Effector memory CD8-positive, alpha-beta T cell (primary cell): ENCODE results near the gene RAB3C.

Experiments used
- ATAC-seq: fragments of 150-1000 bp; cut with Tn5 transposase; replicated peaks from 2 replicates; pipeline ENCODE4 v1.10.0; 2021; ENCODE audit warnings: mild to moderate bottlenecking, moderate library complexity
- DNase-seq, 3 experiments: peaks; one replicate each; pipeline ENCODE4 v3.0.0; 2021
- H3K27ac Mint-ChIP-seq, 2 donors: one replicate each; pipeline ENCODE4 v1.8.0; 2022; ENCODE audit warnings: mild to moderate bottlenecking in 2 of 2, mixed read lengths in 2 of 2, moderate library complexity in 2 of 2
- H3K27me3 Mint-ChIP-seq, 2 donors: one replicate each; pipeline ENCODE4 v1.8.0; 2022; ENCODE audit warnings: mixed read lengths in 2 of 2
- H3K36me3 Mint-ChIP-seq: one replicate; pipeline ENCODE4 v1.8.0; 2022; ENCODE audit warnings: mild to moderate bottlenecking, moderate library complexity, mixed read lengths; ENCODE audit not compliant: insufficient read depth
- H3K4me1 Mint-ChIP-seq, 2 donors: one replicate each; pipeline ENCODE4 v1.8.0; 2022; ENCODE audit warnings: low read depth in 2 of 2, mixed read lengths in 2 of 2
- H3K4me3 Mint-ChIP-seq, 2 donors: one replicate each; pipeline ENCODE4 v1.8.0; 2022; ENCODE audit warnings: mild to moderate bottlenecking in 2 of 2, mixed read lengths in 2 of 2, moderate library complexity in 2 of 2
- H3K9me3 Mint-ChIP-seq, 2 donors: one replicate each; pipeline ENCODE4 v1.8.0; 2022; ENCODE audit warnings: mixed read lengths in 2 of 2

The RAB3C gene

GRCh38 chr5:58786711-58787303 lies 203.9 kb downstream of the RAB3C start:
- H3K4me1 Mint-ChIP-seq, result no peaks in the 10 kb centered on the region
- ATAC-seq (no peak), DNase-seq (no peak)
- H3K36me3 Mint-ChIP-seq, result no peaks in the 10 kb centered on the region
- no peaks in the 10 kb centered on the region for H3K9me3 Mint-ChIP-seq
- H3K27me3 Mint-ChIP-seq, result peaks cover 19 to 50% of the 10 kb centered on the region in 2 donors
- H3K27ac Mint-ChIP-seq, result no peak overlapping the region
- no peak overlapping the region for H3K4me3 Mint-ChIP-seq

GRCh38 chr5:58787987-58788386 lies 205.1 kb downstream of the RAB3C start:
- no peak for DNase-seq
- H3K27me3 Mint-ChIP-seq, result peaks cover 20 to 42% of the 10 kb centered on the region in 2 donors
- no peak overlapping the region for H3K4me3 Mint-ChIP-seq
- H3K27ac Mint-ChIP-seq, result no peak overlapping the region
- H3K36me3 Mint-ChIP-seq, result no peaks in the 10 kb centered on the region
- H3K4me1 Mint-ChIP-seq, result no peaks in the 10 kb centered on the region
- ATAC-seq, result no peak
- H3K9me3 Mint-ChIP-seq, result no peaks in the 10 kb centered on the region

DNA sequence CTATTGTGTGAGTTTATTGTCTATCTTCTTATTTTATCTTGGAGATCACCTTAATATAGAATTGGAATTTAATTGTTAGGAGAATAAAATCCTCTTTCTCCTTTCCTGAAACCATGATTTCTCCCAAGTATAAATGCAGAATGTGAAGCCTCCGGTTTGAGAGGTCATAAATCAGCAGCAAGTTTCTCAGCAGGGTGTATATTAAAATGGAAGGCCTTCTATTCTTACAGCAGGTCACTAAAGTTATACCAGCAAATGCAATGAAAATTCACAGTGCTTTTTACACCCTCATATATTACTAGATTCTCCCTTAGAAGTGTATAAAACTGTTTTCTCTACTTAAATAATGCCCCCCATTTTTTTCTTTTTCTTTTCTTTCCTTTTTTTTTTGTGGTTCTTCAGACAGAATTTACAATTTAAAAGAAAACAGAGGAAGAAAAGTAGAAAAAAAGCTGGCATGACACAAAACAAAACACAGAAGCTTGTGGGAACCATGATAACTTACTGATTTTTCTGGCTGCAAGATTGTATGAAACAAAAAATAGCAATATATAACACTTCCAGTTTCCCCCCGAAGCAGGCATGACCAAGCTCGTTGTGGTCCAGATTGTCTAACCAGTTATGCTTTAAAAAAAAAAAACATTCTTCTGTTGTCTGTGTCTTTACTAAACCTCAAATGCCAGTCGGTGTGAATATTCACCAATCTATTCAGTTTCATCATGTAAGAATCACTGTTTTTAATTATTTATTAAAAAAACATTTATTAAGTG lies 211.2 kb downstream of the RAB3C start:
- H3K4me3 Mint-ChIP-seq, result no peak overlapping the region
- H3K36me3 Mint-ChIP-seq, result no peaks in the 10 kb centered on the region
- no peak overlapping the region for H3K27ac Mint-ChIP-seq
- peaks cover 31 to 41% of the 10 kb centered on the region in 2 donors for H3K27me3 Mint-ChIP-seq
- H3K9me3 Mint-ChIP-seq, result no peaks in the 10 kb centered on the region
- H3K4me1 Mint-ChIP-seq, result no peaks in the 10 kb centered on the region
- DNase-seq, result no peak
- no peak for ATAC-seq

DNA sequence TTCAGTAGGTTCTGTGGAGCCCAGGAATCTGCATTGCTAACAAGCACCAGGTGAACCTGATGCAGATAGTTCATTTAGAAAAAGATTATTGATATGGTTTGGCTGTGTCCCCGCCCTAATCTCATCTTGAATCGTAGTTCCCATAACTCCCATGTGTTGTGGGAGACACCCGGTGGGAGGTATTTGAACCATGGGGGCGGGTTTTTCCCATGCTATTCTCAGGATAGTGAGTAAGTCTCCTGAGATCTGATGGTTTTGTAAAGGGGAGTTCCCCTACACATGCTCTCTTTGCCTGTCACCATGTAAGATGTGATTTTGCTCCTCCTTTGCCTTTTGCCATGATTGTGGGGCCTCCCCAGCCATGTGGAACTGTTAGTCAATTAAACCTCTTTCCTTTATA lies 212.0 kb downstream of the RAB3C start:
- Mint-ChIP-seq H3K36me3 (no peaks in the 10 kb centered on the region), H3K4me3 (no peak overlapping the region), H3K9me3 (no peaks in the 10 kb centered on the region), H3K27ac (no peak overlapping the region), H3K27me3 (peaks cover 30 to 47% of the 10 kb centered on the region in 2 donors), H3K4me1 (no peaks in the 10 kb centered on the region)
- no peak for ATAC-seq
- no peak for DNase-seq

DNA sequence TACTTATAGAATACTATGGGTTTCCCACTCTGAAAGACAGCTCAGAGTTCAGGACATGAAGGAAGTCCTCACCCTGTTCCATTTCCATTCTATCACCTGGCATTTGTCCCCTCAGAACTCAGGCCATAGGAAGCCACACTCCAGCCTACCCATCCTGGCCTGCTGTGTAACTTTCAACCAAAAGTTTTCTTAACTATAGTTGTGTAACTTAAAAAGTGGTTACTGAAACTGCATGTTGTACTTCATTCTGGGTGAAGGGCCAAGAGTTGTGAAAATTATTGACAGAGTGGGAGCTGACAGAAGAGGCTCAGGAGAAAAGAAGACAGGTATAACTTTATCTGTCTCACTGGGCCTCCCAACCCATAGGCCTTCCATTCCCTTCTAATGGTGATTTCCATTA lies 212.5 kb downstream of the RAB3C start:
- no peaks in the 10 kb centered on the region for H3K9me3 Mint-ChIP-seq
- H3K27me3 Mint-ChIP-seq, result peaks cover 27 to 47% of the 10 kb centered on the region in 2 donors
- no peak for DNase-seq
- no peaks in the 10 kb centered on the region for H3K36me3 Mint-ChIP-seq
- no peak overlapping the region for H3K4me3 Mint-ChIP-seq
- ATAC-seq, result no peak
- H3K4me1 Mint-ChIP-seq, result no peaks in the 10 kb centered on the region
- H3K27ac Mint-ChIP-seq, result no peak overlapping the region

- H3K27ac Mint-ChIP-seq, result no peak overlapping the region
- DNase-seq (no peak), ATAC-seq (no peak)
- no peaks in the 10 kb centered on the region for H3K36me3 Mint-ChIP-seq
- no peaks in the 10 kb centered on the region for H3K4me1 Mint-ChIP-seq
- H3K9me3 Mint-ChIP-seq, result no peaks in the 10 kb centered on the region
- peaks cover 35 to 47% of the 10 kb centered on the region in 2 donors for H3K27me3 Mint-ChIP-seq
- H3K4me3 Mint-ChIP-seq, result no peak overlapping the region
Observed at GRCh38 chr5:58797021-58797420, 214.1 kb downstream of the RAB3C start.

- Mint-ChIP-seq H3K9me3 (no peaks in the 10 kb centered on the region), H3K4me1 (no peaks in the 10 kb centered on the region), H3K4me3 (no peak overlapping the region), H3K27me3 (peaks cover 30 to 45% of the 10 kb centered on the region in 2 donors), H3K27ac (no peak overlapping the region), H3K36me3 (no peaks in the 10 kb centered on the region)
- no peak for ATAC-seq
- DNase-seq, result no peak
Observed at GRCh38 chr5:58800356-58800755, 217.5 kb downstream of the RAB3C start.

- Mint-ChIP-seq H3K27me3 (peaks cover 28 to 45% of the 10 kb centered on the region in 2 donors), H3K9me3 (no peaks in the 10 kb centered on the region), H3K36me3 (no peaks in the 10 kb centered on the region), H3K4me3 (no peak overlapping the region), H3K27ac (no peak overlapping the region), H3K4me1 (no peaks in the 10 kb centered on the region)
- no peak for ATAC-seq
- DNase-seq, result no peak
Observed at GRCh38 chr5:58800861-58801540, 218.1 kb downstream of the RAB3C start.

DNA sequence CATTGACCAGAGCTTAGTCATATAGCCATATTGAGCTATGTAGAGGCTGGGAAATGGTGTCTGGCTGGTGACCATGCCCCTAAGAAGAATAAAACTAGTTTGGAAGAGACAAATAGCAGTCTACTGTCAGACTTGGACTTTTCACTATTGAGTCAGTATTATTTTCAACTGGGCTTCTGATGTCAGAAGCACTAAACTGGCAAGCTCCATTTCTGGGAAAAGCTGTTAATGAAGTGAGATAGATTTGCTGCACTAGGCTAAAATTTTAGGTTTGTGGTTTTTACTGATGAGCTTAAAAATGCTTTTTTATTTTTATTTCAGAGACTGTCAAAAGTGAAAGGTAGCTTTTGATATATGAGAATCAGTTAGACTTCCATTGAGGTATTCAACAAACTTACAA lies 220.2 kb downstream of the RAB3C start:
- Mint-ChIP-seq H3K4me3 (no peak overlapping the region), H3K27ac (no peak overlapping the region), H3K27me3 (peaks cover 23 to 41% of the 10 kb centered on the region in 2 donors), H3K9me3 (peaks cover 0 to 1% of the 10 kb centered on the region in 2 donors), H3K4me1 (no peaks in the 10 kb centered on the region), H3K36me3 (no peaks in the 10 kb centered on the region)
- no peak for DNase-seq
- no peak for ATAC-seq

DNA sequence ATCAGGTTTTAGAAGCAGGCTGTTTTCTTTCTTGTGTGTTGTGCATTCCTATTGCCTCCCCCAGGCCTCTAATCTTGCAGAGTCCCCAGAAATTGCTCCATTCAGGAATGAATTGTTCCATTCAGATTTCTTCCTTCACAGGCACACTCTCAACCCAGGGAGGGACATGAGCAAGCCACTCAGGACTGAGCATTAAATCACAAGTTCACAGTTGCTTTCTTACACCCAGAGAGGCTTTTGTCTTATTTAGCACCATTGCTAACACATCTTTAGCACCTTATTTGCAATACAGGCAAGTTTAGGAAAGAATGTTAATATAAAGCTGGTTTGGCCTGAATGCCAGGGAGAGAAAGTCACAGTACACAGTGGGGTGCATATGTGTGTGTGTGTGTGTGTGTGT lies 221.4 kb downstream of the RAB3C start:
- no peak overlapping the region for H3K4me3 Mint-ChIP-seq
- no peak overlapping the region for H3K27ac Mint-ChIP-seq
- H3K4me1 Mint-ChIP-seq, result no peaks in the 10 kb centered on the region
- no peak for DNase-seq
- ATAC-seq, result no peak
- peaks cover 0 to 1% of the 10 kb centered on the region in 2 donors for H3K9me3 Mint-ChIP-seq
- H3K27me3 Mint-ChIP-seq, result peaks cover 23 to 40% of the 10 kb centered on the region in 2 donors
- H3K36me3 Mint-ChIP-seq, result no peaks in the 10 kb centered on the region

DNA sequence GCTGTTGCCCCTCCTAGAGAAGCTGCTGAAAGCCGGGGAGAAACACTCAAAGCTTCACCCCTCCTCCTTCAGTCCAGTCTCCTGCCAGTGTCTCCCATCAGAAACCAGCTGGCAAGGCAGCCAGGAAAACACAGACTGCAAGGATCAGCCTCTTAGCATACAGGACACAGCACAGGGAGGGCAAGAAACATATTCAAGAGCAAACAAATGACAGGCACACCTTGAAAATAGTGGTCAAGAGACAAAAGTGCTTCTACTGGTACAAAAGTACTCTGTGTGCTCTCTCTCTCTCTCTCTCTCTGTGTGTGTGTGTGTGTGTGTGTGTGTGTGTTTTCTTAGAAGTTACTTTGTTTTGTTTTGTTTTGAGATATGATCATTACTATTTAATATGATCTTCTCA lies 227.2 kb downstream of the RAB3C start:
- DNase-seq, result no peak
- no peaks in the 10 kb centered on the region for H3K36me3 Mint-ChIP-seq
- H3K4me1 Mint-ChIP-seq, result no peaks in the 10 kb centered on the region
- no peak for ATAC-seq
- H3K4me3 Mint-ChIP-seq, result no peak overlapping the region
- H3K9me3 Mint-ChIP-seq, result peaks cover 0 to 1% of the 10 kb centered on the region in 2 donors
- peaks cover 19 to 20% of the 10 kb centered on the region in 2 donors for H3K27me3 Mint-ChIP-seq
- H3K27ac Mint-ChIP-seq, result no peak overlapping the region

DNA sequence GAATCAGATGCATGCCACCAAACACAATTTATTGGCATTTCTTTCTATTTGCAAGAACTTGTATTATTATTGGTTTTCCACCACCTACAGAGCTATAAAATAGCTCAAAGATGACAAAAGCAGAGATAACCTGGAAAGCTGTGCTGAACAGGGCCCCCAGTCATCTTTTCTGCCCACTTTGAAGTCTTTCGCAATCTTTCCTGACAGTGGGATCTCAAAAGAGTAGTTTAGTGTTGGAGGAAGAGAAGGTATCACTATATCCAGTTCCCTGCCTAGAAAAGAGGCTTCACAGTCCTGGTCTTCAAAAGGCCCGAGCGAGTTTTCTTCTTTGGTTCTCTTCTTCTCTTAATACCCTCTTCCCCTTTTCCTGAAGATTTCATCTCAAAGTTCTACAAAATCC lies 231.0 kb downstream of the RAB3C start:
- Mint-ChIP-seq H3K27me3 (peaks cover 6 to 13% of the 10 kb centered on the region in 2 donors), H3K4me1 (no peaks in the 10 kb centered on the region)

GRCh38 chr5:58816181-58816731 lies 233.4 kb downstream of the RAB3C start:
- no peak overlapping the region for H3K4me3 Mint-ChIP-seq
- H3K4me1 Mint-ChIP-seq, result no peaks in the 10 kb centered on the region
- no peak for ATAC-seq
- H3K27ac Mint-ChIP-seq, result no peak overlapping the region
- H3K27me3 Mint-ChIP-seq, result peaks cover 6 to 8% of the 10 kb centered on the region in 2 donors
- no peak for DNase-seq
- no peaks in the 10 kb centered on the region for H3K36me3 Mint-ChIP-seq
- H3K9me3 Mint-ChIP-seq, result no peaks in the 10 kb centered on the region

More for the DNA sequence above, 231.0 kb downstream of the RAB3C start:
- ATAC-seq (no peak), DNase-seq (no peak)
- H3K27ac Mint-ChIP-seq, result no peak overlapping the region
- no peak overlapping the region for H3K4me3 Mint-ChIP-seq
- H3K9me3 Mint-ChIP-seq, result no peaks in the 10 kb centered on the region
- H3K36me3 Mint-ChIP-seq, result no peaks in the 10 kb centered on the region
